Gastrocnemius medialis (tissue), 4 donors: ENCODE data around the gene KCNC3. TPM values are rescaled to one million over a fixed set of nuclear protein-coding genes. Genes with fewer than 3 reads are reported as not detected.

Experiments used
- ATAC-seq, 2 donors: fragments of 150-250 bp; one replicate each; pipeline ENCODE4 v1.9.1; 2016
- DNase-seq, 2 donors: peaks; one replicate each; pipeline ENCODE4 v3.0.0-alpha.2; 2019
- H3K27ac ChIP-seq, 4 donors: fragments of 200-600 bp; sonication (generic); 1 replicate in 1 of 4; 2 replicates in 3 of 4; pipeline ENCODE4 v1.5.1; 2016 to 2018; ENCODE audit warnings: mild to moderate bottlenecking in 2 of 4, moderate library complexity in 1 of 4
- H3K27me3 ChIP-seq, 3 donors: fragments of 200-600 bp; sonication (generic) in 2 of 3; 1 replicate in 1 of 3; 2 replicates in 2 of 3; pipeline versions ENCODE4 v1.5.1 to v1.6.0; 2016 to 2019; ENCODE audit warnings: mild to moderate bottlenecking in 1 of 3, moderate library complexity in 1 of 3
- H3K36me3 ChIP-seq, 2 donors: fragments of 200-600 bp; sonication (generic) in 1 of 2; one replicate each; pipeline ENCODE4 v1.5.1; 2017 to 2018
- H3K4me1 ChIP-seq, 2 donors: fragments of 200-600 bp; sonication (generic) in 1 of 2; one replicate each; pipeline ENCODE4 v1.5.1; 2016 to 2017; ENCODE audit warnings: mild to moderate bottlenecking in 2 of 2
- H3K4me3 ChIP-seq, 4 donors: fragments of 200-600 bp; sonication (generic) in 3 of 4; 1 replicate in 1 of 4; 2 replicates in 3 of 4; pipeline ENCODE4 v1.5.1; 2016 to 2019; ENCODE audit warnings: mild to moderate bottlenecking in 2 of 4
- H3K9me3 ChIP-seq, 3 donors: fragments of 200-600 bp; sonication (generic) in 2 of 3; 1 replicate in 1 of 3; 2 replicates in 2 of 3; pipeline ENCODE4 v1.5.1; 2016 to 2019
- CTCF ChIP-seq, 5 experiments: fragments of 450-650 bp in 3 of 5; fragments of 200-600 bp in 2 of 5; sonication (generic) in 2 of 5; IDR thresholded peaks in 4 of 5; conservative IDR thresholded peaks in 1 of 5; 1 replicate in 4 of 5; 2 replicates in 1 of 5; pipeline ENCODE4 v1.5.1; 2016 to 2019; ENCODE audit warnings: antibody characterized with exemption in 5 of 5, mild to moderate bottlenecking in 3 of 5, moderate library complexity in 3 of 5
- POLR2A ChIP-seq, 2 donors: fragments of 450-650 bp; IDR thresholded peaks; one replicate each; pipeline ENCODE4 v1.6.1; 2017; ENCODE audit warnings: antibody characterized with exemption in 2 of 2, mild to moderate bottlenecking in 2 of 2, moderate library complexity in 2 of 2
- in situ Hi-C, 4 donors: fragments of 200-750 bp; cut with MboI; loops; one replicate each; pipeline versions ENCODE4 v1.15.0 to v1.8.0; 2017; ENCODE audit warnings: low sequenced_read_pairs in 4 of 4
- intact Hi-C: fragments of 100-400 bp; cut with DNase I; formaldehyde crosslinking; loops from one replicate; pipeline ENCODE4 v1.15.1; 2023; ENCODE audit warnings: low total_unique reads
- total RNA-seq, 4 donors: library from RNA; depleted of rRNA; stranded (reverse); fragments of >200 nt; gene quantifications; one replicate each; pipeline versions ENCODE4 v1.1.0 to v1.2.3, GENCODE V29; 2016

KCNC3 gene
- total RNA-seq, 4 donors from 2014 or later: 0.25 to 1.4 (median 0.53) TPM

GRCh38 chr19:50276370-50277063, 52.7 kb downstream of the KCNC3 start:
- peaks cover 0 to 68% of the 10 kb centered on the region in 2 donors for H3K36me3 ChIP-seq
- no peak for DNase-seq
- in situ Hi-C loops: no loop called here

GRCh38 chr19:50275577-50276368, 53.4 kb downstream of the KCNC3 start:
- in situ Hi-C loops (no loop called here), intact Hi-C loops (no loop called here)
- ATAC-seq: no peak
- H3K4me3 ChIP-seq: no peak overlapping the region
- no peaks in the 10 kb centered on the region for H3K4me1 ChIP-seq
- DNase-seq: no peak
- peaks cover 0 to 68% of the 10 kb centered on the region in 2 donors for H3K36me3 ChIP-seq
- no peaks in the 10 kb centered on the region for H3K9me3 ChIP-seq
- H3K27ac ChIP-seq: no peak overlapping the region
- H3K27me3 ChIP-seq: no peaks in the 10 kb centered on the region
- TF ChIP-seq CTCF (IDR thresholded peaks at IDR 0.05 in 4 of 5, conservative IDR thresholded peaks at IDR 0.05 in 1 of 5): no peak
- no peak for TF ChIP-seq POLR2A (IDR thresholded peaks at IDR 0.05)

More at GRCh38 chr19:50276370-50277063, 52.7 kb downstream of the KCNC3 start:
- H3K9me3 ChIP-seq: no peaks in the 10 kb centered on the region
- no peak overlapping the region for H3K4me3 ChIP-seq
- ATAC-seq: no peak
- no peaks in the 10 kb centered on the region for H3K4me1 ChIP-seq
- no peaks in the 10 kb centered on the region for H3K27me3 ChIP-seq
- no peak overlapping the region for H3K27ac ChIP-seq
- intact Hi-C loops: no loop called here
- TF ChIP-seq POLR2A (IDR thresholded peaks at IDR 0.05): no peak
- no peak for TF ChIP-seq CTCF (IDR thresholded peaks at IDR 0.05 in 4 of 5, conservative IDR thresholded peaks at IDR 0.05 in 1 of 5)

GRCh38 chr19:50273821-50274220, 55.4 kb downstream of the KCNC3 start:
- Histone ChIP-seq H3K36me3 (peaks cover 0 to 71% of the 10 kb centered on the region in 2 donors), H3K9me3 (no peaks in the 10 kb centered on the region), H3K27ac (no peak overlapping the region), H3K4me1 (no peaks in the 10 kb centered on the region), H3K27me3 (no peaks in the 10 kb centered on the region), H3K4me3 (no peak overlapping the region)
- in situ Hi-C loops: loop anchor here in 3 of 4 donors (25.0 kb wide), 1 partner anchor 112 kb away; the partner anchor contains the start of gene IZUMO2 (in 3 of the 3)
- DNase-seq (no peak), ATAC-seq (no peak)
- no peak for TF ChIP-seq POLR2A (IDR thresholded peaks at IDR 0.05)
- no peak for TF ChIP-seq CTCF (IDR thresholded peaks at IDR 0.05 in 4 of 5, conservative IDR thresholded peaks at IDR 0.05 in 1 of 5)
- intact Hi-C loops: no loop called here

GRCh38 chr19:50272263-50272897, 56.8 kb downstream of the KCNC3 start:
- in situ Hi-C loops: loop anchor here in 3 of 4 donors (25.0 kb wide), 1 partner anchor 110 kb away; the partner anchor contains the start of gene IZUMO2 (in 3 of the 3)
- intact Hi-C loops: no loop called here
- Histone ChIP-seq H3K9me3 (no peaks in the 10 kb centered on the region), H3K4me3 (no peak overlapping the region), H3K4me1 (no peaks in the 10 kb centered on the region), H3K27me3 (no peaks in the 10 kb centered on the region), H3K27ac (no peak overlapping the region), H3K36me3 (peaks cover 0 to 69% of the 10 kb centered on the region in 2 donors)
- no peak for DNase-seq
- no peak for TF ChIP-seq CTCF (IDR thresholded peaks at IDR 0.05 in 4 of 5, conservative IDR thresholded peaks at IDR 0.05 in 1 of 5)
- TF ChIP-seq POLR2A (IDR thresholded peaks at IDR 0.05): no peak
- ATAC-seq: no peak
